ENCODE results near the gene BAHD1. TPM values are rescaled to one million over a fixed set of nuclear protein-coding genes. Genes with fewer than 3 reads are reported as not detected.

Gene BAHD1
- polyA plus RNA-seq, 3 donors = 0.67 to 8.9 (median 0.79) TPM

- H2AFZ ChIP-seq (ENCODE audit: insufficient read depth, low read depth, low read length, poor library complexity, severe bottlenecking) = no peak overlapping the region
- H3K4me3 ChIP-seq (replicated peaks in 1 of 3; ENCODE audit: low read depth in 2 of 3, low read length in 3 of 3) = no peak overlapping the region
- TF ChIP-seq CTCF (IDR thresholded peaks at IDR 0.05) = no peak
- no peaks in the 10 kb centered on the region for H4K20me1 ChIP-seq (ENCODE audit: insufficient read depth, low read length)
- no peak overlapping the region for H3K4me3 Mint-ChIP-seq
- peaks cover 0 to 3% (median 0%) of the 10 kb centered on the region in 7 donors for H3K9me3 Mint-ChIP-seq
- no peaks in the 10 kb centered on the region for H3K9me3 ChIP-seq (replicated peaks in 1 of 2; ENCODE audit: control insufficient read depth in 1 of 2, insufficient read depth in 1 of 2, low read length in 2 of 2)
- no peak overlapping the region for H3K9ac ChIP-seq (ENCODE audit: insufficient read depth, low read length, poor library complexity, severe bottlenecking)
- no peaks in the 10 kb centered on the region for H3K79me2 ChIP-seq (ENCODE audit: insufficient read depth, low read length)
- peaks cover 1 to 3% (median 3%) of the 10 kb centered on the region in 3 donors for H3K27me3 Mint-ChIP-seq (ENCODE audit: low read depth in 3 of 3)
- H3K36me3 ChIP-seq (replicated peaks in 1 of 2; ENCODE audit: control insufficient read depth in 1 of 2, insufficient read depth in 2 of 2, low read length in 2 of 2) = no peaks in the 10 kb centered on the region
- no peak overlapping the region for H3K27ac Mint-ChIP-seq
- no peaks in the 10 kb centered on the region for H3K27me3 ChIP-seq (ENCODE audit: control insufficient read depth in 2 of 2, insufficient read depth in 2 of 2, low read length in 2 of 2)
- intact Hi-C loops (cut with micrococcal nuclease) = loop anchor here in 1 of 2 donors (10.0 kb wide), 1 partner anchor 213 kb away; no protein-coding TSS in a partner anchor
- H3K4me2 ChIP-seq (replicated peaks; ENCODE audit: extremely low read depth, low read length, poor library complexity, severe bottlenecking) = no peak overlapping the region
- H3K4me1 Mint-ChIP-seq = no peaks in the 10 kb centered on the region
- H3K36me3 Mint-ChIP-seq = peaks cover 2% of the 10 kb centered on the region in 2 donors
- no peak for DNase-seq
- H3K4me1 ChIP-seq (ENCODE audit: control insufficient read depth in 1 of 2, insufficient read depth in 2 of 2, low read length in 2 of 2) = no peaks in the 10 kb centered on the region
- no peak overlapping the region for H3K27ac ChIP-seq (ENCODE audit: low read depth in 1 of 2, low read length in 2 of 2)
- 93% methylated on average over 2 of the region's 4 CpGs for WGBS (ENCODE audit: insufficient coverage)
Measured at GRCh38 chr15:40428185-40428584, 12.6 kb upstream of the BAHD1 start.

GRCh38 chr15:40429068-40429710 is 11.6 kb upstream of the BAHD1 start:
- intact Hi-C loops (cut with micrococcal nuclease) = loop anchor here in 1 of 2 donors (10.0 kb wide), 1 partner anchor 214 kb away; no protein-coding TSS in a partner anchor
- peaks cover 2 to 4% of the 10 kb centered on the region in 2 donors for H3K36me3 Mint-ChIP-seq
- H3K79me2 ChIP-seq (ENCODE audit: insufficient read depth, low read length) = no peaks in the 10 kb centered on the region
- H3K36me3 ChIP-seq (replicated peaks in 1 of 2; ENCODE audit: control insufficient read depth in 1 of 2, insufficient read depth in 2 of 2, low read length in 2 of 2) = no peaks in the 10 kb centered on the region
- peaks cover 6 to 8% (median 7%) of the 10 kb centered on the region in 3 donors for H3K27me3 Mint-ChIP-seq (ENCODE audit: low read depth in 3 of 3)
- H3K27ac Mint-ChIP-seq = peak overlapping the region in 1 of 7 donors; percentile 33
- no peak overlapping the region for H3K9ac ChIP-seq (ENCODE audit: insufficient read depth, low read length, poor library complexity, severe bottlenecking)
- H3K9me3 ChIP-seq (replicated peaks in 1 of 2; ENCODE audit: control insufficient read depth in 1 of 2, insufficient read depth in 1 of 2, low read length in 2 of 2) = no peaks in the 10 kb centered on the region
- H4K20me1 ChIP-seq (ENCODE audit: insufficient read depth, low read length) = no peaks in the 10 kb centered on the region
- no peaks in the 10 kb centered on the region for H3K4me1 ChIP-seq (ENCODE audit: control insufficient read depth in 1 of 2, insufficient read depth in 2 of 2, low read length in 2 of 2)
- no peaks in the 10 kb centered on the region for H3K4me1 Mint-ChIP-seq
- TF ChIP-seq CTCF (IDR thresholded peaks at IDR 0.05) = no peak
- no peak overlapping the region for H3K27ac ChIP-seq (ENCODE audit: low read depth in 1 of 2, low read length in 2 of 2)
- H3K4me3 Mint-ChIP-seq = no peak overlapping the region
- no peak for DNase-seq
- peaks cover 0 to 3% (median 0%) of the 10 kb centered on the region in 7 donors for H3K9me3 Mint-ChIP-seq
- H3K27me3 ChIP-seq (ENCODE audit: control insufficient read depth in 2 of 2, insufficient read depth in 2 of 2, low read length in 2 of 2) = peaks cover 0 to 5% of the 10 kb centered on the region in 2 donors
- H3K4me2 ChIP-seq (replicated peaks; ENCODE audit: extremely low read depth, low read length, poor library complexity, severe bottlenecking) = no peak overlapping the region
- 93% methylated on average over 3 of the region's 10 CpGs for WGBS (ENCODE audit: insufficient coverage)
- H2AFZ ChIP-seq (ENCODE audit: insufficient read depth, low read depth, low read length, poor library complexity, severe bottlenecking) = no peak overlapping the region
- H3K4me3 ChIP-seq (replicated peaks in 1 of 3; ENCODE audit: low read depth in 2 of 3, low read length in 3 of 3) = no peak overlapping the region

Data from CD14-positive monocyte (primary cell).